ENCODE results near the gene C10orf62. TPM values are rescaled to one million over a fixed set of nuclear protein-coding genes. Genes with fewer than 3 reads are reported as not detected.
"Not testable (repeated sequence)": the region's sequence is repeated elsewhere in the genome, so short reads cannot be mapped to it uniquely, and the experiment has no call there.

Gene C10orf62
- total RNA-seq, 2 experiments from 2014 or later, result not detected

GRCh38 chr10:97551271-97551670 is 38.2 kb upstream of the C10orf62 start:
- intact Hi-C loops (cut with micrococcal nuclease), result no loop called here
- Mint-ChIP-seq H3K36me3 (ENCODE audit: low read depth) (no peaks in the 10 kb centered on the region), H3K4me3 (no peak overlapping the region), H3K27ac (no peak overlapping the region), H3K4me1 (ENCODE audit: low read depth) (peaks cover 2% of the 10 kb centered on the region), H3K27me3 (ENCODE audit: low read depth) (no peaks in the 10 kb centered on the region), H3K9me3 (no peaks in the 10 kb centered on the region)
- no peak for DNase-seq
- CTCF ChIA-PET, result interaction anchor here (0.7 to 7.8 kb wide), 6 partner anchors 9 to 87 kb away, joined by 4 to 148 read pairs (median 22); partner anchors contain the start of gene ANKRD2

- Mint-ChIP-seq H3K4me3 (no peak overlapping the region), H3K9me3 (no peaks in the 10 kb centered on the region), H3K36me3 (ENCODE audit: low read depth) (no peaks in the 10 kb centered on the region), H3K27me3 (ENCODE audit: low read depth) (no peaks in the 10 kb centered on the region), H3K4me1 (ENCODE audit: low read depth) (peaks cover 2% of the 10 kb centered on the region), H3K27ac (no peak overlapping the region)
- peak; percentile 78 for DNase-seq
- intact Hi-C loops (cut with micrococcal nuclease), result loop anchor here (1.0 kb wide), 4 partner anchors 19 to 146 kb away; partner anchors contain the start of genes MMS19 and UBTD1
- CTCF ChIA-PET, result interaction anchor here (0.7 to 7.8 kb wide), 33 partner anchors 8 to 915 kb away, joined by 3 to 148 read pairs (median 4); partner anchors contain the start of genes ANKRD2, HOGA1 and UBTD1
Observed at GRCh38 chr10:97553575-97554031, 35.9 kb upstream of the C10orf62 start.

DNA sequence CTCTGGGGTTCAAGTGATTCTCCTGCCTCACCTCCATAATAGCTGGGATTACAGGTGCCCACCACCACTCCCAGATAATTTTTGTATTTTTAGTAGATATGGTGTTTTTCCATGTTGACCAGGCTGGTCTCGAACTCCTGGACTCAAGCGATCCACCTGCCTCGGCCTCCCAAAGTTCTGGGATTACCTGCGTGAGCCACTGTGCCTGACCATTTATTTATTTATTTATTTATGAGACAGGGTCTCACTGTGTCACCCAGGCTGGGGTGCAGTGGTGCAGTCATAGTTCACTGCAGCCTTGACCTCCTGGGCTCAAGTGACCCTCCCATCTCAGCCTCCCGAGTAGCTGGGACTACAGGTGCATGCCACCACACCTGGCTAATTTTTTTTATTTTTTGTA is 35.2 kb upstream of the C10orf62 start:
- H3K36me3 Mint-ChIP-seq (ENCODE audit: low read depth); H3K4me3 Mint-ChIP-seq; DNase-seq; H3K27me3 Mint-ChIP-seq (ENCODE audit: low read depth); intact Hi-C loops (cut with micrococcal nuclease); H3K27ac Mint-ChIP-seq; H3K4me1 Mint-ChIP-seq (ENCODE audit: low read depth); H3K9me3 Mint-ChIP-seq: not testable (repeated sequence)
- CTCF ChIA-PET, result interaction anchor here (0.7 to 7.8 kb wide), 28 partner anchors 8 to 915 kb away, joined by 3 to 148 read pairs (median 4); partner anchors contain the start of genes ANKRD2 and UBTD1

GRCh38 chr10:97555541-97555940 is 34.0 kb upstream of the C10orf62 start:
- H3K4me1 Mint-ChIP-seq (ENCODE audit: low read depth); intact Hi-C loops (cut with micrococcal nuclease); H3K27me3 Mint-ChIP-seq (ENCODE audit: low read depth); H3K36me3 Mint-ChIP-seq (ENCODE audit: low read depth); H3K27ac Mint-ChIP-seq; H3K4me3 Mint-ChIP-seq; H3K9me3 Mint-ChIP-seq; DNase-seq: not testable (repeated sequence)
- CTCF ChIA-PET, result interaction anchor here (1.0 to 7.8 kb wide), 6 partner anchors 10 to 90 kb away, joined by 4 to 148 read pairs (median 19); no protein-coding TSS in a partner anchor

GRCh38 chr10:97560731-97561381 is 28.7 kb upstream of the C10orf62 start:
- H3K4me1 Mint-ChIP-seq (ENCODE audit: low read depth); H3K36me3 Mint-ChIP-seq (ENCODE audit: low read depth); H3K27me3 Mint-ChIP-seq (ENCODE audit: low read depth); H3K9me3 Mint-ChIP-seq; H3K27ac Mint-ChIP-seq; DNase-seq; H3K4me3 Mint-ChIP-seq; CTCF ChIA-PET: not testable (repeated sequence)
- intact Hi-C loops (cut with micrococcal nuclease), result loop anchor here (1.0 kb wide), 1 partner anchor 18 kb away; no protein-coding TSS in a partner anchor

DNA sequence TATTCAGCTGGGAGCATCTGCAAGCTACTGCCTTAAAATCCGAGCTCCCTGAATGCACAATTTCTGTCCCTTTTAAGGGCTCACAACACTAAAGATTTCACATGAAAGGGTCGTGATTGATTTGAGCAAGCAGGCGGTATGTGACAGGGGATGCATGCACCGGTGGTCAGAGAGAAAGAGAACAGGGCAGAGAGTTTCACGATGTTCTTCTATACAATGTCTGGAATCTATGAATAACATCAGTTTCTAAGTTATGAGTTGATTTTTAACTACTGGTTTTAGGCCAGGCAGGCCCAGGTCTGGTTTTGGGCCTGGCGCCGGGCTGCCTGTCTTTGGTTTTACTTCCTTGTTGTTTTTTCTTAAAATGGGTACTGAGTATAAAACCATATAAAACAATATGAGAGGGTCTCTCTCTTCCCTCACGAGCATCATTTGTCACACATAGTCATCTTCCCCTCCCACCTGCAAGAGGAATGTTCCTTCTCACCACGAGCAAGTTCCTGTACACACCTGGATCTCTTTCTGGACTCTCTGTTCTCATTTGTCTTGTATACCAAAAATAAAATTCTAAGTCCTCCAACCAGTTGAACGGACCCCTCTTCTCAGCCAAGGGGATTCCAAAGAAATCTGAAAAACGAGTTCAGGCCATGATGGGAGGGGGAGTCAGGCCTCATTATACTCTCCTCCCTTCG is 28.0 kb upstream of the C10orf62 start:
- intact Hi-C loops (cut with micrococcal nuclease), result loop anchor here (1.0 kb wide), 1 partner anchor 18 kb away; no protein-coding TSS in a partner anchor
- H3K4me1 Mint-ChIP-seq (ENCODE audit: low read depth), result not testable (repeated sequence)

GRCh38 chr10:97562329-97562728 is 27.2 kb upstream of the C10orf62 start:
- H3K27ac Mint-ChIP-seq; CTCF ChIA-PET; H3K27me3 Mint-ChIP-seq (ENCODE audit: low read depth): not testable (repeated sequence)

More for the DNA sequence above, 28.0 kb upstream of the C10orf62 start:
- H3K9me3 Mint-ChIP-seq; H3K4me3 Mint-ChIP-seq; DNase-seq; H3K27me3 Mint-ChIP-seq (ENCODE audit: low read depth); H3K36me3 Mint-ChIP-seq (ENCODE audit: low read depth); H3K27ac Mint-ChIP-seq; CTCF ChIA-PET: not testable (repeated sequence)

DNA sequence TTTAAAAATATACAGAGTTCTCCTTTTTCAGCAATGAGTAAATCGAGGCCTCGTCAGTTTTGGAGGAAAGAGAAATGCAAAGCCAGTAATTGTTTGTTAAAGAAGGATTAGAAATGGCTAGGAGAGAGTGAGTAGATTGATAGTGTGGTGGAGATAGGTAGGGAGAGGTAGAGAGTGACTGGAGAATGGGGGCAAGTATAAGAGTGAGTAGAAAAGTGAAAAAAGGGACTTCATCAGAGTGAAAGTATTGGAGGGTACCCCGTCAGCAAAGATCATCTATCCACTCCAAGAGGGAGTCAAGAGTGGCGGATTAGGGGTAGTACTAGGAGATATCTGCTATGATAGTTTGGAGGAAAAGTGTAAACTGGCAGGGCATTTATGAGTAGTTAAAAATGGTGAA is 26.2 kb upstream of the C10orf62 start:
- Mint-ChIP-seq H3K4me1 (ENCODE audit: low read depth) (no peaks in the 10 kb centered on the region), H3K27me3 (ENCODE audit: low read depth) (no peaks in the 10 kb centered on the region), H3K4me3 (no peak overlapping the region), H3K36me3 (ENCODE audit: low read depth) (no peaks in the 10 kb centered on the region), H3K27ac (no peak overlapping the region), H3K9me3 (no peaks in the 10 kb centered on the region)
- CTCF ChIA-PET, result no interaction called here
- no peak for DNase-seq
- intact Hi-C loops (cut with micrococcal nuclease), result no loop called here

More at GRCh38 chr10:97562329-97562728, 27.2 kb upstream of the C10orf62 start:
- H3K4me3 Mint-ChIP-seq; H3K9me3 Mint-ChIP-seq; H3K4me1 Mint-ChIP-seq (ENCODE audit: low read depth); H3K36me3 Mint-ChIP-seq (ENCODE audit: low read depth); intact Hi-C loops (cut with micrococcal nuclease); DNase-seq: not testable (repeated sequence)

- Mint-ChIP-seq H3K36me3 (ENCODE audit: low read depth) (no peaks in the 10 kb centered on the region), H3K27me3 (ENCODE audit: low read depth) (no peaks in the 10 kb centered on the region), H3K27ac (no peak overlapping the region), H3K4me1 (ENCODE audit: low read depth) (no peaks in the 10 kb centered on the region), H3K4me3 (no peak overlapping the region), H3K9me3 (no peaks in the 10 kb centered on the region)
- CTCF ChIA-PET, result no interaction called here
- DNase-seq, result no peak
- intact Hi-C loops (cut with micrococcal nuclease), result no loop called here
Observed at GRCh38 chr10:97564776-97565175, 24.7 kb upstream of the C10orf62 start.

- Mint-ChIP-seq H3K4me3 (no peak overlapping the region), H3K27ac (no peak overlapping the region), H3K9me3 (no peaks in the 10 kb centered on the region)
Observed at GRCh38 chr10:97566336-97566996, 23.1 kb upstream of the C10orf62 start.

GRCh38 chr10:97567891-97568290 is 21.6 kb upstream of the C10orf62 start:
- Mint-ChIP-seq H3K9me3 (no peaks in the 10 kb centered on the region), H3K27me3 (ENCODE audit: low read depth) (no peaks in the 10 kb centered on the region), H3K4me1 (ENCODE audit: low read depth) (no peaks in the 10 kb centered on the region), H3K36me3 (ENCODE audit: low read depth) (no peaks in the 10 kb centered on the region), H3K27ac (no peak overlapping the region), H3K4me3 (no peak overlapping the region)
- DNase-seq, result no peak
- intact Hi-C loops (cut with micrococcal nuclease), result no loop called here
- CTCF ChIA-PET, result interaction anchor here (0.6 to 1.5 kb wide), 6 partner anchors 8 to 133 kb away, joined by 3 to 4 read pairs (median 3); no protein-coding TSS in a partner anchor

More at GRCh38 chr10:97566336-97566996, 23.1 kb upstream of the C10orf62 start:
- no peaks in the 10 kb centered on the region for H3K27me3 Mint-ChIP-seq (ENCODE audit: low read depth)
- intact Hi-C loops (cut with micrococcal nuclease), result no loop called here
- CTCF ChIA-PET, result no interaction called here
- H3K36me3 Mint-ChIP-seq (ENCODE audit: low read depth), result no peaks in the 10 kb centered on the region
- no peak for DNase-seq
- H3K4me1 Mint-ChIP-seq (ENCODE audit: low read depth), result no peaks in the 10 kb centered on the region

DNA sequence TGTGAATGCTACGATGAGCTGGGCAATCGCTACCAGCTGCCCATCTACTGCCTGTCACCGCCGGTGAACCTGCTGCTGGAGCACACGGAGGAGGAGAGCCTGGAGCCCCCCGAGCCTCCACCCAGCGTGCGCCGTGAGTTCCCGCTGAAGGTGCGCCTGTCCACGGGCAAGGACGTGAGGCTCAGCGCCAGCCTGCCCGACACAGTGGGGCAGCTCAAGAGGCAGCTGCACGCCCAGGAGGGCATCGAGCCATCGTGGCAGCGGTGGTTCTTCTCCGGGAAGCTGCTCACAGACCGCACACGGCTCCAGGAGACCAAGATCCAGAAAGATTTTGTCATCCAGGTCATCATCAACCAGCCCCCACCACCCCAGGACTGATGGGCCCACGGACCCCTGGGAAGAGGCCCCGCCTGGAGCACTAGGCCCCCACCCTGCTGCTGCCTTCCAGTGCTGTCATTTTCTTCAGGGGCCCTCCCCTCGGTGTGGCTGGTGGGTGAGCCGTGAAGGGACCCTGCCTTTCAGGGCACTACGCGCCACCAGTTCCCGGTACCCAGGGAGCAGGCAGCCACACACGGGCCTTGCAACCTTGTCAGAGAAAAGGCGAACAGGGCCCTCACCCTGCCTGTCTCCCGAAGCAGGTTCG is 19.3 kb upstream of the C10orf62 start:
- no peaks in the 10 kb centered on the region for H3K9me3 Mint-ChIP-seq
- no peak for DNase-seq
- intact Hi-C loops (cut with micrococcal nuclease), result loop anchor here (5.0 kb wide), 1 partner anchor 162 kb away; no protein-coding TSS in a partner anchor
- H3K4me3 Mint-ChIP-seq, result no peak overlapping the region
- H3K4me1 Mint-ChIP-seq (ENCODE audit: low read depth), result no peaks in the 10 kb centered on the region
- H3K27me3 Mint-ChIP-seq (ENCODE audit: low read depth), result no peaks in the 10 kb centered on the region
- H3K27ac Mint-ChIP-seq, result no peak overlapping the region
- CTCF ChIA-PET, result interaction anchor here (1.1 to 1.7 kb wide), 2 partner anchors 12 to 36 kb away, joined by 4 to 5 read pairs; no protein-coding TSS in a partner anchor
- H3K36me3 Mint-ChIP-seq (ENCODE audit: low read depth), result no peaks in the 10 kb centered on the region

Measured in activated naive CD4-positive, alpha-beta T cell treated with anti-CD3 and anti-CD28 coated beads for 36 hours (primary cell).